ENCODE measurements around the gene CDH11.

CDH11 gene

GRCh38 chr16:65024767-65025178 lies 97.1 kb downstream of the CDH11 start:
- DNase-seq (ENCODE audit: low read depth in 2 of 2): no peak

GRCh38 chr16:65023802-65024201 lies 98.1 kb downstream of the CDH11 start:
- DNase-seq (ENCODE audit: low read depth in 2 of 2): no peak

GRCh38 chr16:65021852-65022595 lies 99.8 kb downstream of the CDH11 start:
- DNase-seq (ENCODE audit: low read depth in 2 of 2): no peak

- no peak for DNase-seq (ENCODE audit: low read depth in 2 of 2)
Measured at GRCh38 chr16:65016754-65017153, 105.1 kb downstream of the CDH11 start.

- DNase-seq (ENCODE audit: low read depth in 2 of 2): no peak
Measured at GRCh38 chr16:65015599-65015998, 106.3 kb downstream of the CDH11 start.

GRCh38 chr16:65012357-65012756 lies 109.5 kb downstream of the CDH11 start:
- DNase-seq (ENCODE audit: low read depth in 2 of 2): no peak

- DNase-seq (ENCODE audit: low read depth in 2 of 2): no peak
Measured at GRCh38 chr16:65010125-65010524, 111.7 kb downstream of the CDH11 start.

- no peak for DNase-seq (ENCODE audit: low read depth in 2 of 2)
Measured at GRCh38 chr16:65005696-65006095, 116.2 kb downstream of the CDH11 start.

GRCh38 chr16:65004570-65004969 lies 117.3 kb downstream of the CDH11 start:
- DNase-seq (ENCODE audit: low read depth in 2 of 2): no peak

GRCh38 chr16:65003621-65004020 lies 118.2 kb downstream of the CDH11 start:
- no peak for DNase-seq (ENCODE audit: low read depth in 2 of 2)

GRCh38 chr16:65002265-65002664 lies 119.6 kb downstream of the CDH11 start:
- no peak for DNase-seq (ENCODE audit: low read depth in 2 of 2)

- no peak for DNase-seq (ENCODE audit: low read depth in 2 of 2)
Measured at GRCh38 chr16:65000654-65001053, 121.2 kb downstream of the CDH11 start.

GRCh38 chr16:64997751-64998150 lies 124.1 kb downstream of the CDH11 start:
- DNase-seq (ENCODE audit: low read depth in 2 of 2): no peak

- DNase-seq (ENCODE audit: low read depth in 2 of 2): no peak
Measured at GRCh38 chr16:64997121-64997520, 124.7 kb downstream of the CDH11 start.

- DNase-seq (ENCODE audit: low read depth in 2 of 2): no peak
Measured at GRCh38 chr16:64996641-64997040, 125.2 kb downstream of the CDH11 start.

- no peak for DNase-seq (ENCODE audit: low read depth in 2 of 2)
Measured at GRCh38 chr16:64993464-64993863, 128.4 kb downstream of the CDH11 start.

- no peak for DNase-seq (ENCODE audit: low read depth in 2 of 2)
Measured at GRCh38 chr16:64991001-64991400, 130.9 kb downstream of the CDH11 start.

GRCh38 chr16:64990101-64990500 lies 131.8 kb downstream of the CDH11 start:
- no peak for DNase-seq (ENCODE audit: low read depth in 2 of 2)

GRCh38 chr16:64989050-64989449 lies 132.8 kb downstream of the CDH11 start:
- DNase-seq (ENCODE audit: low read depth in 2 of 2): no peak

GRCh38 chr16:64983963-64984362 lies 137.9 kb downstream of the CDH11 start:
- no peak for DNase-seq (ENCODE audit: low read depth in 2 of 2)

- no peak for DNase-seq (ENCODE audit: low read depth in 2 of 2)
Measured at GRCh38 chr16:64983231-64983630, 138.6 kb downstream of the CDH11 start.

- no peak for DNase-seq (ENCODE audit: low read depth in 2 of 2)
Measured at GRCh38 chr16:64982581-64982980, 139.3 kb downstream of the CDH11 start.

GRCh38 chr16:64981568-64982281 lies 140.1 kb downstream of the CDH11 start:
- DNase-seq (ENCODE audit: low read depth in 2 of 2): no peak
